GM21423 (cell line): ENCODE measurements around the gene P2RX3.
"Not testable (repeated sequence)": the region's sequence is repeated elsewhere in the genome, so short reads cannot be mapped to it uniquely, and the experiment has no call there.

ENCODE experiments used
- ATAC-seq: cut with Tn5 transposase; IDR thresholded peaks from one replicate; pipeline ENCODE4 v1.9.1; 2021; ENCODE audit warnings: mild to moderate bottlenecking, moderate library complexity; ENCODE audit not compliant: unreplicated experiment

P2RX3 gene

GRCh38 chr11:57324154-57324885 lies 13.8 kb upstream of the P2RX3 start:
- no peak for ATAC-seq

- peak; percentile 87 for ATAC-seq
Observed at GRCh38 chr11:57324886-57325734, 13.0 kb upstream of the P2RX3 start, which contains the start of gene TNKS1BP1. Gene TNKS1BP1, minus strand, starts transcription at chr11:57324952. Its CDS starts 3,067 bp downstream, at chr11:57321885.

- ATAC-seq = no peak
Observed at GRCh38 chr11:57325735-57326048, 12.5 kb upstream of the P2RX3 start.

- no peak for ATAC-seq
Observed at GRCh38 chr11:57327721-57328120, 10.4 kb upstream of the P2RX3 start.

- ATAC-seq = no peak
Observed at GRCh38 chr11:57330029-57330428, 8.1 kb upstream of the P2RX3 start.

- ATAC-seq = no peak
Observed at GRCh38 chr11:57331720-57332119, 6.4 kb upstream of the P2RX3 start.

GRCh38 chr11:57332694-57333440 lies 5.3 kb upstream of the P2RX3 start:
- no peak for ATAC-seq

- ATAC-seq = no peak
Observed at GRCh38 chr11:57335023-57335342, 3.2 kb upstream of the P2RX3 start.

- peak; percentile 99 for ATAC-seq
Observed at GRCh38 chr11:57335343-57336110, 2.6 kb upstream of the P2RX3 start, which contains the start of gene SSRP1. Gene SSRP1, minus strand, starts transcription at chr11:57335892. Its CDS starts 771 bp downstream, at chr11:57335121.

GRCh38 chr11:57336111-57336666 lies 2.0 kb upstream of the P2RX3 start:
- ATAC-seq = no peak

GRCh38 chr11:57336856-57337255 lies 1.3 kb upstream of the P2RX3 start:
- not testable (repeated sequence) for ATAC-seq

GRCh38 chr11:57339328-57339727 lies 1.2 kb downstream of the P2RX3 start:
- no peak for ATAC-seq

- ATAC-seq = no peak
Observed at GRCh38 chr11:57340039-57340615, 2.0 kb downstream of the P2RX3 start.

- ATAC-seq = no peak
Observed at GRCh38 chr11:57341250-57341808, 3.2 kb downstream of the P2RX3 start.

- no peak for ATAC-seq
Observed at GRCh38 chr11:57342702-57343101, 4.5 kb downstream of the P2RX3 start.

GRCh38 chr11:57343825-57344224 lies 5.7 kb downstream of the P2RX3 start:
- no peak for ATAC-seq

- ATAC-seq = no peak
Observed at GRCh38 chr11:57344826-57345225, 6.7 kb downstream of the P2RX3 start.

GRCh38 chr11:57345555-57346211 lies 7.5 kb downstream of the P2RX3 start:
- ATAC-seq = peak; percentile 47

GRCh38 chr11:57347336-57347735 lies 9.2 kb downstream of the P2RX3 start:
- ATAC-seq = no peak
